H1 (cell line): ENCODE results near the gene FGF2. TPM values are rescaled to one million over a fixed set of nuclear protein-coding genes. Genes with fewer than 3 reads are reported as not detected.
A peak's percentile ranks its signal among the peaks of the same experiment; 100 is the strongest.

Experiments used
- ASH2L ChIP-seq: fragments of 200-600, 300-600 bp; sonication (generic); IDR thresholded peaks from one replicate; pipeline ENCODE4 v1.7.1; 2017; ENCODE audit warnings: low read length
- ATF3 ChIP-seq: IDR thresholded peaks from 2 replicates; pipeline ENCODE4 v1.6.1; 2011; ENCODE audit warnings: low read depth, mild to moderate bottlenecking, low read length; ENCODE audit not compliant: insufficient read depth
- BCL11A ChIP-seq, 2 experiments: IDR thresholded peaks; one replicate each; pipeline ENCODE4 v1.6.1; 2011; ENCODE audit warnings: low read depth in 2 of 2, low read length in 2 of 2, mild to moderate bottlenecking in 2 of 2
- CREB1 ChIP-seq: IDR thresholded peaks from 2 replicates; pipeline ENCODE4 v1.6.1; 2012; ENCODE audit warnings: inconsistent platforms
- EGR1 ChIP-seq: IDR thresholded peaks from 2 replicates; pipeline ENCODE4 v1.6.1; 2011; ENCODE audit warnings: low read depth, low read length, borderline replicate concordance
- FOSL1 ChIP-seq: IDR thresholded peaks from 2 replicates; pipeline ENCODE4 v1.6.1; 2011; ENCODE audit warnings: mild to moderate bottlenecking, low read depth, low read length, moderate library complexity; ENCODE audit not compliant: insufficient read depth
- GTF2F1 ChIP-seq: IDR thresholded peaks from 2 replicates; pipeline ENCODE4 v1.6.1; 2012; ENCODE audit warnings: low read depth, low read length, improper control_type of control experiment, borderline replicate concordance
- HDAC6 ChIP-seq: IDR thresholded peaks from one replicate; pipeline ENCODE4 v1.7.1; 2012; ENCODE audit warnings: low read depth, mild to moderate bottlenecking, inconsistent platforms, low read length, moderate library complexity
- MAX ChIP-seq: IDR thresholded peaks from 2 replicates; pipeline ENCODE4 v1.6.1; 2012; ENCODE audit warnings: inconsistent platforms
- RAD21 ChIP-seq, 2 experiments: IDR thresholded peaks in 1 of 2; conservative IDR thresholded peaks in 1 of 2; 2 replicates each; pipeline ENCODE4 v1.6.1; 2011; ENCODE audit warnings: low read depth in 2 of 2, low read length in 2 of 2, improper control_type of control experiment in 1 of 2, inconsistent platforms in 1 of 2, mild to moderate bottlenecking in 1 of 2, moderate library complexity in 1 of 2
- SIX5 ChIP-seq: IDR thresholded peaks from 2 replicates; pipeline ENCODE4 v1.6.1; 2011; ENCODE audit warnings: mild to moderate bottlenecking, low read depth, low read length
- TAF1 ChIP-seq: IDR thresholded peaks from 2 replicates; pipeline ENCODE4 v1.6.1; 2011; ENCODE audit warnings: mild to moderate bottlenecking, low read depth, low read length
- TAF7 ChIP-seq: optimal IDR thresholded peaks from 2 replicates; pipeline ENCODE3; 2011; ENCODE audit warnings: low read depth, mild to moderate bottlenecking, inconsistent platforms, low read length, moderate library complexity, borderline replicate concordance
- TBP ChIP-seq: IDR thresholded peaks from 2 replicates; pipeline ENCODE4 v1.6.1; 2011; ENCODE audit warnings: low read depth, low read length, improper control_type of control experiment
- YY1 ChIP-seq: IDR thresholded peaks from 2 replicates; pipeline ENCODE4 v1.6.1; 2011; ENCODE audit warnings: low read depth, mild to moderate bottlenecking, low read length
- polyA plus RNA-seq, 7 experiments: library from polyadenylated mRNA; depleted of rRNA in 3 of 7; stranded (reverse) in 5 of 7; unstranded in 2 of 7; fragments of >200 nt in 5 of 7; fragments of 200-250 nt in 2 of 7; gene quantifications; 1 replicate in 5 of 7; 2 replicates in 1 of 7; 4 replicates in 1 of 7; pipeline versions ENCODE4 v1.2.1 to v1.2.3, GENCODE V29; 2011 to 2013; ENCODE audit warnings: missing spikeins in 2 of 7, mixed read lengths in 2 of 7
- total RNA-seq: library from RNA; stranded (reverse); fragmentation: NEBNext Ultra II Directional; extraction: Animal tissue kit (Norgen Biotek cat#: 25700); gene quantifications from 2 replicates; pipeline ENCODE4 v1.2.1, GENCODE V29; 2021
- TF ChIP-seq, protein P1 (sequence below): IDR thresholded peaks from 2 replicates; pipeline ENCODE4 v1.6.1; 2012; ENCODE audit warnings: inconsistent platforms

FGF2 gene
- total and polyA plus RNA-seq, 2 of the 8 experiments (the other 6 are each of a cell fraction or from before 2014, with no cell fraction given), result 23.4 to 145 TPM

- TF ChIP-seq TAF7 (peak; percentile 42), EGR1 (no peak), FOSL1 (no peak), CREB1 (peak; percentile 65; the same call in 1 of the 2 replicates), ASH2L (peak; percentile 89), TBP (0 out of 2 replicates have a peak, but pooled peaks have one; percentile 28), YY1 (no peak), BCL11A (IDR thresholded peaks at IDR 0.05; ENCODE audit: low read depth in 2 of 2, low read length in 2 of 2) (no peak), SIX5 (no peak), MAX (peak; percentile 67), TAF1 (peak; percentile 56), GTF2F1 (no peak), ATF3 (no peak), RAD21 (IDR thresholded peaks at IDR 0.05 in 1 of 2, conservative IDR thresholded peaks at IDR 0.05 in 1 of 2; ENCODE audit: low read depth in 2 of 2, low read length in 2 of 2) (peak in 1 of 2 experiments; percentile 10; a peak in 2 of 4 replicates), HDAC6 (no peak)
- TF ChIP-seq, protein P1, sequence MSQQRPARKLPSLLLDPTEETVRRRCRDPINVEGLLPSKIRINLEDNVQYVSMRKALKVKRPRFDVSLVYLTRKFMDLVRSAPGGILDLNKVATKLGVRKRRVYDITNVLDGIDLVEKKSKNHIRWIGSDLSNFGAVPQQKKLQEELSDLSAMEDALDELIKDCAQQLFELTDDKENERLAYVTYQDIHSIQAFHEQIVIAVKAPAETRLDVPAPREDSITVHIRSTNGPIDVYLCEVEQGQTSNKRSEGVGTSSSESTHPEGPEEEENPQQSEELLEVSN, result 0 out of 2 replicates have a peak, but pooled peaks have one; percentile 14
Measured at GRCh38 chr4:122921971-122922876, 95.6 kb downstream of the FGF2 start, which contains the start of gene NUDT6 (continued).
